ENCODE measurements around the gene RBM19.

The RBM19 gene

GRCh38 chr12:113794774-113795173 is 171.4 kb downstream of the RBM19 start:
- no peaks in the 10 kb centered on the region for H4K20me1 ChIP-seq (ENCODE audit: insufficient read depth, low read length)
- no peaks in the 10 kb centered on the region for H3K36me3 ChIP-seq (replicated peaks; ENCODE audit: insufficient read depth, low read length)

GRCh38 chr12:113793250-113793649 is 172.9 kb downstream of the RBM19 start:
- H3K9me2 ChIP-seq (replicated peaks; ENCODE audit: insufficient read depth, low read length) = no peaks in the 10 kb centered on the region
- no peak overlapping the region for H2AFZ ChIP-seq (ENCODE audit: low read length)
- H3K4me1 ChIP-seq (ENCODE audit: low read length) = no peaks in the 10 kb centered on the region
- no peaks in the 10 kb centered on the region for H3K27me3 ChIP-seq (replicated peaks; ENCODE audit: insufficient read depth, low read length)
- no peak for TF ChIP-seq EZH2phosphoT487 (IDR thresholded peaks at IDR 0.05; ENCODE audit: low read length)
- TF ChIP-seq CTCF (IDR thresholded peaks at IDR 0.05; ENCODE audit: low read length) = no peak
- TF ChIP-seq EZH2 (optimal IDR thresholded peaks at IDR 0.05; ENCODE audit: low read depth, low read length) = no peak
- H3K4me2 ChIP-seq (ENCODE audit: low read depth, low read length) = no peak overlapping the region
- no peaks in the 10 kb centered on the region for H3K36me3 ChIP-seq (replicated peaks; ENCODE audit: insufficient read depth, low read length)
- no peaks in the 10 kb centered on the region for H4K20me1 ChIP-seq (ENCODE audit: insufficient read depth, low read length)
- no peaks in the 10 kb centered on the region for H3K79me2 ChIP-seq (ENCODE audit: low read length)
- H3K4me3 ChIP-seq (ENCODE audit: low read length) = no peak overlapping the region
- H3K9ac ChIP-seq (ENCODE audit: low read length) = no peak overlapping the region
- no peaks in the 10 kb centered on the region for H3F3A ChIP-seq (ENCODE audit: insufficient read depth, low read length)
- DNase-seq = no peak
- H3K9me3 ChIP-seq (replicated peaks; ENCODE audit: insufficient read depth, low read length) = no peaks in the 10 kb centered on the region
- H3K27ac ChIP-seq (ENCODE audit: low read length) = no peak overlapping the region

More at GRCh38 chr12:113794774-113795173, 171.4 kb downstream of the RBM19 start:
- no peaks in the 10 kb centered on the region for H3K27me3 ChIP-seq (replicated peaks; ENCODE audit: insufficient read depth, low read length)
- no peaks in the 10 kb centered on the region for H3K9me3 ChIP-seq (replicated peaks; ENCODE audit: insufficient read depth, low read length)
- no peak overlapping the region for H2AFZ ChIP-seq (ENCODE audit: low read length)
- no peaks in the 10 kb centered on the region for H3K4me1 ChIP-seq (ENCODE audit: low read length)
- TF ChIP-seq EZH2 (optimal IDR thresholded peaks at IDR 0.05; ENCODE audit: low read depth, low read length) (no peak), CTCF (IDR thresholded peaks at IDR 0.05; ENCODE audit: low read length) (no peak), EZH2phosphoT487 (IDR thresholded peaks at IDR 0.05; ENCODE audit: low read length) (no peak)
- no peak overlapping the region for H3K4me3 ChIP-seq (ENCODE audit: low read length)
- H3K9ac ChIP-seq (ENCODE audit: low read length) = no peak overlapping the region
- H3F3A ChIP-seq (ENCODE audit: insufficient read depth, low read length) = no peaks in the 10 kb centered on the region
- no peaks in the 10 kb centered on the region for H3K79me2 ChIP-seq (ENCODE audit: low read length)
- no peak for DNase-seq
- H3K27ac ChIP-seq (ENCODE audit: low read length) = no peak overlapping the region
- H3K9me2 ChIP-seq (replicated peaks; ENCODE audit: insufficient read depth, low read length) = no peaks in the 10 kb centered on the region
- no peak overlapping the region for H3K4me2 ChIP-seq (ENCODE audit: low read depth, low read length)

- H3K79me2 ChIP-seq (ENCODE audit: low read length) = no peaks in the 10 kb centered on the region
- TF ChIP-seq CTCF (IDR thresholded peaks at IDR 0.05; ENCODE audit: low read length) = no peak
- TF ChIP-seq EZH2 (optimal IDR thresholded peaks at IDR 0.05; ENCODE audit: low read depth, low read length) = no peak
- no peak for TF ChIP-seq EZH2phosphoT487 (IDR thresholded peaks at IDR 0.05; ENCODE audit: low read length)
- H3K9ac ChIP-seq (ENCODE audit: low read length) = no peak overlapping the region
- no peaks in the 10 kb centered on the region for H3F3A ChIP-seq (ENCODE audit: insufficient read depth, low read length)
- H3K27me3 ChIP-seq (replicated peaks; ENCODE audit: insufficient read depth, low read length) = no peaks in the 10 kb centered on the region
- DNase-seq = no peak
- H3K36me3 ChIP-seq (replicated peaks; ENCODE audit: insufficient read depth, low read length) = no peaks in the 10 kb centered on the region
- H3K4me2 ChIP-seq (ENCODE audit: low read depth, low read length) = no peak overlapping the region
- H3K9me3 ChIP-seq (replicated peaks; ENCODE audit: insufficient read depth, low read length) = no peaks in the 10 kb centered on the region
- H3K4me1 ChIP-seq (ENCODE audit: low read length) = no peaks in the 10 kb centered on the region
- no peaks in the 10 kb centered on the region for H3K9me2 ChIP-seq (replicated peaks; ENCODE audit: insufficient read depth, low read length)
- no peak overlapping the region for H3K4me3 ChIP-seq (ENCODE audit: low read length)
- no peak overlapping the region for H2AFZ ChIP-seq (ENCODE audit: low read length)
- H3K27ac ChIP-seq (ENCODE audit: low read length) = no peak overlapping the region
- no peaks in the 10 kb centered on the region for H4K20me1 ChIP-seq (ENCODE audit: insufficient read depth, low read length)
Measured at GRCh38 chr12:113792450-113792849, 173.7 kb downstream of the RBM19 start.
